ENCODE measurements around the gene MRPS12.

GRCh38 chr19:38958301-38958700 is 27.6 kb downstream of the MRPS12 start:
- TF ChIP-seq CTCF (IDR thresholded peaks at IDR 0.05) (no peak), POLR2A (IDR thresholded peaks at IDR 0.05) (no peak)
